Prostate gland (tissue), 2 donors: ENCODE measurements around the gene CNTLN.

Source experiments
- CTCF ChIP-seq, 4 experiments: fragments of 200-600 bp in 2 of 4; fragments of 450-650 bp in 2 of 4; sonication (generic) in 2 of 4; IDR thresholded peaks; 1 replicate in 3 of 4; 2 replicates in 1 of 4; pipeline ENCODE4 v1.5.1; 2016 to 2019; ENCODE audit warnings: antibody characterized with exemption in 4 of 4, mild to moderate bottlenecking in 2 of 4, moderate library complexity in 2 of 4
- POLR2AphosphoS5 ChIP-seq: sonication (generic); formaldehyde crosslinking; IDR thresholded peaks from one replicate; pipeline ENCODE4 v1.6.1; 2017; ENCODE audit warnings: antibody characterized with exemption

GRCh38 chr9:17230646-17231045, 95.8 kb downstream of the CNTLN start:
- no peak for TF ChIP-seq CTCF (IDR thresholded peaks at IDR 0.05)
- TF ChIP-seq POLR2AphosphoS5, result no peak
